Endothelial cell of hepatic sinusoid (primary cell): ENCODE measurements around the gene KCNB1.
"Not testable (repeated sequence)": the region's sequence is repeated elsewhere in the genome, so short reads cannot be mapped to it uniquely, and the experiment has no call there.

Experiments
- in situ Hi-C: cut with HindIII; loops from 2 replicates; pipeline ENCODE4 v1.10.0; 2017; ENCODE audit warnings: low sequenced_read_pairs

The KCNB1 gene

GRCh38 chr20:49415005-49415667 lies 67.3 kb downstream of the KCNB1 start:
- in situ Hi-C loops = no loop called here

DNA sequence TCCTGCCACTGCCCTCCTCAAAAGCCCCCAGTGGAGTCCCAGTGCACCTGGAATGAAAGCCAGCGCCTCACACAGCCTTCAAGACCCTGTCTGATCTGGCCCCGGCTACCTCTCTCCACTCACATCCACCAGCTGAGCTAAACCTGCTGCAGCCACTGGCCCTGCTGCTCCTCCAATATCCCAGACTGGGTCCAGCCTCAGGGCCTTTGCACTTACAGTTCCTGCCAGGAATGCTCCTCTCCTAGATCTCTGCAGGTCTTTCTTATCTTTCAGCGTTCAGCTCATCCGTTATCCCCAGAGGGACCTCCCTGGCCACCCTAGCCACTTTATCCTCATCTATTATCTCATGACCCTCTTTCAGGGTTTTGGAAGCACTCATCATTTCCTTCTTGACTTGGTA lies 68.8 kb downstream of the KCNB1 start:
- in situ Hi-C loops = no loop called here

DNA sequence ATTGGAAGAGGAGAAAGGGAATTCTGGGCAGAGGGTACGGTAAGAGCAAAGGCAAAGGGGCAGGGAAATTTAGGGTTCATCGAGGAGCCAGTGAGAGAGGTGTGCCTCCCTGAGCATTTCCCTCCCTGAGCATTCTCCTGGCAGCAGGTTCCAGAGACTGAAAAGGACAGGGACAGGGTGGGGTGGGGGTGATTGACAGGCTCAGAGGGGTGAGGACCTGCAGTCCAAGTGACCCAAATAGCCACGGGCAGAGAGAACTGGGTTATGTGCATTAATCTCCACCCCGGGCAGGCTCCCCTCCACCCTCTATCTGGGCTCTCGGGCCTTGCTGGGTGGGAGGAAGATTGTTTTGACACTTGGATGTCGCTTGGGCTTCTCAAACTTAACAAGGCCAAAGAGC lies 69.5 kb downstream of the KCNB1 start:
- in situ Hi-C loops = no loop called here

DNA sequence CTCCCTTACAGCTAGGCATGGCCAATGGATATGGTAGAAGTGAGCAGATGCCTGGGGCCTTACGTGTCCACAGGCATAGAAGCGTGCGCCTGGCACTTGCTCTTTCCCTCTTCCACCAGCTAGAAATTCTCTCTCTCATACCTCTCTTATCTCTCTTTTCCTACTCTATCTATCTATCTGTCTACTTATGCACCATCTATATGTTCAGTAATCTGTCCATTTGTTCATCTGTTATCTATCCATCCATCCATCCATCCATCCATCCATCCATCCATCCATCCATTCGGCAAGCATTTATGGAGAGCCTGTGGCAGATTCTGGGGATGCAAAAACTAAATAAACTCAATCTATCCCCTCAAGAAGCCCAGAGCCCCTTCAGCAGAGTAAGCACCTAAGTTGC lies 70.2 kb downstream of the KCNB1 start:
- in situ Hi-C loops = no loop called here

DNA sequence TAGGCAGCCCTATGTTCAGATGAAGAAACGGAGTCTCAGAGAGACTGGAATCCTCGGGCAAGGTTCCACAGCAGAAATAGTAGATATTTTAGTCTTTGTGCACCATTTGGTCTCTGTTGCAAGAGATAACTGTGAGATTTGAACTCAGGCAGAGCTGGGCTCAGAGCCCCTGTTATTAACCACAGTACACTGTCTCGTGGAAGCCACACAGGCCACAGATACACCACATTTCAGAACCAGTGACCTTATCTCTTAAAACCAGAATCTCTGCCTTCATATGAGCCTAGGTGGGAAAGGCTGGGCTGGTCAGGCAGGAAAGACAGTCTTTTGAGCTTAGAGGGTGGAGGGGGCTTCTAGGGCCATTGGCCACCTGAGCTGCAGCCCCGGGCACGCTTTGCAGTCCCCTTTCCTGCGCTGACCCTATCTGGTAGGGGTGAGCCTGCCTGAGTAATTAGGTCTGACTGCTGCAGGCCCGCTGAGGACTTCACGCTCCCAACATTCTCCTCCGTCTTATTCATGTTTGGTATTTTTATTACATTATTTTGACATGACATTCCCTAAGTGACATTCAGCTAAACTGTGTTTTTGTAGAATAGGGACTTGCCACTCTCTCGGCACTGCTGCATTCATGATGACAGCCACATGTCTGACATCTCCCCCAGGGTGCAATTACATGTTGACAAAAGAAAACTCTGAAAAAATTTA lies 71.1 kb downstream of the KCNB1 start:
- in situ Hi-C loops = no loop called here

DNA sequence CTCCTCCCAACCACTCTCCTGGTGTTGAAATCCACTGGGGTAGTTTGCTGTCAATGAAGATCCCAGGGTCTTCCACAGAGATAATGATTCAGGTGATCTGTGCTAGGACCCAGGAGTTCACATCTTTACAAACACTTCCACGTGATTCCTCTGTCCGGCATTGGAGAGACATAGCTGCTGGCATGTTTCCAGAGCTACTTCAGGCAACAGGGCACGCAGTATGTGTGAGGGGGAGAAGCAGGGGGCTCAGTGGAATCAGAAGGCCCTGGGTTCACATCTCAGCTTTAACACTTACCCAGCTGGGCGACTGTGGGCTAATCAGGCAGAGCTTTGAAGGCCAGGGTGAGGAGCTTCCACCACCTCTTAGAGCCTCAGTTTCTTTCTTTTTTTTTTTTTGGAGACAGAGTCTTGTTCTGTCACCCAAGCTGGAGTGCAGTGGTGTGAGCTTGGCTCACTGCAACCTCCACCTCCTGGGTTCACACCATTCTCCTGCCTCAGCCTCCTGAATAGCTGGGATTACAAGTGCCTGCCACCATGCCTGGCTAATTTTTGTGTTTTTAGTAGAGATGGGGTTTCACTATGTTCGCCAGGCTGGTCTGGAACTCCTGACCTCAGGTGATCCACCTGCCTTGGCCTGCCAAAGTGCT lies 72.4 kb downstream of the KCNB1 start:
- in situ Hi-C loops = not testable (repeated sequence)

DNA sequence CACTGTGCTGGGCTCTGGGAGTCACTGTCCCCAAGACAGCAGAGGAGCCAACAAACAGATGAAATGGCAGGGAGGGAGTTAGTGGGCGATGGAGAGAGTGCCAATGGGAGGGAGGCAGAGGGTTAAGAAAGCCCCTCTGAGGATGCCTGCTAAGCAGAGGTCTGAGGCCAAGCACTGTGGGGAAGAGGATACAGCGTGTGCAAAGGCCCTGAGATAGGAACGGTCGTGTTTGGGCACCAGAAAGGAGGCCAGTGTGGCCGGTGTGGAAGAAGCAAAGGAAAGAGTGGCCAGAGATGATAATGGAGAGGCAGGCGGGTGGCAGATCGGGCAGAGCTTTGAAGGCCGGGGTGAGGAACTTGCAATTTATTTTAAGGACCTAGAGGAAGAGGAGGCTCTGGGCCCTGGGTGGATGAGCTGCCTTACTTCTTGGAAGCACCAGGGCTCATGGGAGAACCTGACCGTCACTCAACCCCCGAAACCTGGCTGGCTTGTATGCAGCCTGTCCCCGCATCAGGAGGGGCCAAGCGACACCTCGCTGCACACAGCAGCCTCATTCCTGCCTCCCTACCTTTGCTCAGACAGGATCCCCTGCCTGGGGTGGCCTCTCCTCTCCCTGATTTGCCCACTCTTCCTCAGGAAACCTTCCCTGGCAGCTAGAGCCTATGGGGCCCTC lies 73.0 kb downstream of the KCNB1 start:
- in situ Hi-C loops = no loop called here

DNA sequence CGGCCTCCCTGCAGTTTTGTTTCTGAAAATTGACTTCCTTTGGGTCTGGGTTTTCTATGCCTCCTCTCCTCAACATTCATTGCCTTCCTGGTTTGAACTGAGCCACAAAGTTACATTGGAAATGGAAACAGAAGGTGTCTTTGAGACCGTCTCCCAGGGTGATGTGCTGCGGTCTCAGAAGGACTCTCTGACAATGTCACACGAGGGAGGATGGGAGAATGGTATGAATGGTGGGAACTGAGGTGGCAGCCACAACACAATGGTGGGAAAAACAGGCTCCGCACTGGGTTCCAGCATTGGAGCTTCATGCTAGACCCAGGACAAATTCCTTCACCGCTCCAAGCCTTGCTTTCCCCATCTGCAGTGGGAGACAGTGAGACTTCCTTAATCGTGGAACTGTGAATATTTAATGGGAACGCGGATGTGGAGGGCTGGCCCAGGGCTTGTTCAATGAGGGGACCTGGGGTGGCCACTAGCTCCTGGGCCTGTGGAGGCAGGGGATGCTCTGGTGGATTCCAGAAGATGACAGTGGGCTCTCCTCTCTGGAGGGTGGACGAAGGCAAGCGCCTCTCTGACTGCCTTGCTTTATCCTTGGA lies 73.9 kb downstream of the KCNB1 start:
- in situ Hi-C loops = no loop called here

DNA sequence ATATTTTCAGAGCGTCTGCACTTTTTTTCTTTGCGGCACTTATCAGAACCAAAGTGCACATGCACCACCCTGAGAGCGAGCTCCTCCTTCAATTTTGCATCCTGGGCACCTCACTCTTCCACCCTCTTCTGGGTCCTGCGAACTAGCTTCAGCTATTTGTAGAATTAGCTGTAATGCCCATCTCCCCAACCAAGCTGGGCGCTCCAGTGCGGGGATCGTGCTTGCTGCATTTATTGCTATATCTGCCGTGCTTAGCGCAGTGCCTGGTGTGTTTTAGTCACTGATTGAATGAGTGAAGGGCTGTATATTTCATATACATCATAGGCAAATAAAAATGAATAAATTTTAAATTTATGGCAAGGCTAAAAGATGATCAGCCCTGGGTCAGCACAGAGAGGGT lies 75.8 kb downstream of the KCNB1 start:
- in situ Hi-C loops = no loop called here

DNA sequence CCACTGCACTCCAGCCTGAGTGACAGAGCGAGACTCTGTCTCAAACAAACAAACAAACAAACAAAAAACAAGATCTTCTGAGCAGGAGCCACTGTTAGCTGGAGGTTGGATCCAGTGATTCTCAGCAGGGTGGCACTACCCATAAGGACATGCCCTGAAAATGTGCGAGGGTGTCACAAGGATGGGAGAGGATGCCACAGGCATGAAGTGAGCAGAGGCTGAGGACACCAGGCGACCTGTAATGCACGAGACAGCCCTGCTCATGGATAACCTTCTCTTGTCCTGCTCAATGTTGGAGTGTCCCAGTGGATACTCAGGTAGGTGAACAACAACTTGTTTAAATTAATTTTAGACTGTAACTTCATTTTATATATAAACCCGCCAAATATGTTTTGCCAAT lies 76.8 kb downstream of the KCNB1 start:
- in situ Hi-C loops = no loop called here

- in situ Hi-C loops = no loop called here
These were observed 77.3 kb downstream of the KCNB1 start for GRCh38 chr20:49405062-49405683.

DNA sequence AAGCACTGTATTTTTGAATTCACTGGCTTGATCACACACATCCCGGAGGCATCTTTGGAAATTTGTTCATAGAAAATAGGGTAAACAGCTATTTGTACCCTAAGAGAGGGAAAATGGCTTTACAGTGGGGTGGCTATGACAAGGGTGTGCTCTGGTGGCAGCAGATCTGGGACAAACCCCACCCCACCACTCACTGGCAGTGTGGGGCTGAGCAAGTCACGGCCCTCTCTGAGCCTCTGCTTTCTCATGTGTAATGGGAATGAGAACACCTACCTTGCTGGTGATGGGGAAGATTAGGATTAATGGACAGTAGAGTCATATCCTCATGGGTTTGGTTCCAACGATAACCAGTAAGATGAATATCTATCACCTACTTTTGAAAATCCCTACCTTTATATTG lies 78.0 kb downstream of the KCNB1 start:
- in situ Hi-C loops = no loop called here

- in situ Hi-C loops = no loop called here
These were observed 78.6 kb downstream of the KCNB1 start for GRCh38 chr20:49403911-49404310.

GRCh38 chr20:49403012-49403411 lies 79.5 kb downstream of the KCNB1 start:
- in situ Hi-C loops = no loop called here

DNA sequence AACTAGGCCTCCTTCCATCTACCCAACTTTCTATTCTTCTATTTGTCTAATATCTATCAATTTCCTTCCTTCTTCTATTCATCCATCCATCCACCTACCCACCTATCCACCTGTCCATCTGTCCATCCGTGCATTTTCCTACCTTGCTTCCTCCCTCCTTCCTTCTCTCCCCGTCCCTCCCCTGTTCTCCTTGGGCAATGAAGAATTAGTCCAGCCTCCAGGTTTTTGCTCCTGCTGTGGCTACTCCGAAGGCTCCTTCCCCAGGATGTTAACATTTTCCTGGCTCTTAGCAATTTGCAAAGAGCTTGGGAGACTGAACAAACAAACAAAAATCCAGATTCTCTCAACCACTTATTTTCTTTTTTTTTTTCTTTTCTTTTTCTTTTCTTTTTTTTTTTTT lies 81.6 kb downstream of the KCNB1 start:
- in situ Hi-C loops = no loop called here

- in situ Hi-C loops = no loop called here
These were observed 82.1 kb downstream of the KCNB1 start for GRCh38 chr20:49400410-49400809.

- in situ Hi-C loops = no loop called here
These were observed 83.1 kb downstream of the KCNB1 start for GRCh38 chr20:49399329-49399728.

DNA sequence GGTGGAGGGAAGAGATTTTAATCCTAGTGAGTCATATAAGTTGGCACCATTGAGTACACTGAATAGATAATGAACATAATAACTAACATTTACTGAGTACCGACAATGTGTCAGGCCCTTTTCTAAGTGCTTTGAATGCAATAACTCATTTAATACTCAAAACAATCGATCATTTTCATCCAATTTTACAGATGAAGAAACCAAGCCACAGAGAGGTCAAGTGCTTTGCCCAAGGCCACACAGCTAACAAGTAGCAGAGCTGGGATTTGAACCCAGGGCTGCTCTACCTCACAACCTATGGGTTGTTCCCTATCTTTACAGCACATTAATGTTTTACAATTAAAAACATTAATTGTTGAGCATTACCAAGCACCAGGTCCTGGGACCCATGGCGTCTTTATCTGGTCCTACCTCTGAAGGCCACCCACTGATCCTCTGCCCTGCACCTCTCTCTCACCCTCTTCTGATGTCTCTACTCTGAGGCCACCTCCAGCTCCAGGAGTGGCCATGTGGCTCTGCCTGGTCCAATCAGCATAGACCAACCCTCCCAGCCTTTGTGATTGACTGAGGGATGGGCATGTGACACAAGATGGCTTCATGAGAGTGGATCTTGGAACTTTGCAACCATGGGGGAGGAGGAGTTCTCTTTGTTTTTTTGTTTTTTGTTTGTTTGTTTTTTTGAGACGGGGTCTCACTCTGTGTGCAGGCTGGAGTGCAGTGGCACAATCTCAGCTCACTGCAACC lies 83.9 kb downstream of the KCNB1 start:
- in situ Hi-C loops = no loop called here

GRCh38 chr20:49397525-49397924 lies 84.9 kb downstream of the KCNB1 start:
- in situ Hi-C loops = no loop called here

GRCh38 chr20:49396230-49396629 lies 86.2 kb downstream of the KCNB1 start:
- in situ Hi-C loops = no loop called here
